ENCODE measurements around the gene TNC. TPM values are rescaled to one million over a fixed set of nuclear protein-coding genes. Genes with fewer than 3 reads are reported as not detected.

Gene TNC
- total and polyA plus RNA-seq, 8 donors = 3.5 to 265 (median 80.1) TPM

- no peaks in the 10 kb centered on the region for H3K27me3 ChIP-seq
- WGBS, 5 donors = 79 to 91% (median 87%) methylated on average over 3 of the region's 3 CpGs
- peaks cover 0 to 12% (median 0%) of the 10 kb centered on the region in 4 donors for H3K4me1 ChIP-seq
- TF ChIP-seq POLR2A (IDR thresholded peaks at IDR 0.05) (no peak), POLR2AphosphoS5 (IDR thresholded peaks at IDR 0.05) (no peak), CTCF (IDR thresholded peaks at IDR 0.05) (no peak), EP300 (IDR thresholded peaks at IDR 0.05) (no peak)
- no peaks in the 10 kb centered on the region for H3K36me3 ChIP-seq
- intact Hi-C loops (cut with DNase I; ENCODE audit: low total_unique reads) = loop anchor here (5.0 kb wide), 1 partner anchor 275 kb away; no protein-coding TSS in a partner anchor
- no peak overlapping the region for H3K27ac ChIP-seq
- H3K9me3 ChIP-seq = no peaks in the 10 kb centered on the region
- no peak overlapping the region for H3K4me3 ChIP-seq
- no peak for DNase-seq
These were observed 105.5 kb downstream of the TNC start for GRCh38 chr9:115012486-115012885.

- Histone ChIP-seq H3K4me1 (peaks cover 0 to 12% (median 0%) of the 10 kb centered on the region in 4 donors), H3K4me3 (no peak overlapping the region), H3K27me3 (no peaks in the 10 kb centered on the region), H3K27ac (no peak overlapping the region), H3K36me3 (no peaks in the 10 kb centered on the region), H3K9me3 (no peaks in the 10 kb centered on the region)
- DNase-seq = no peak
- 60 to 67% (median 63%) methylated on average over 3 of the region's 3 CpGs for WGBS, 5 donors
- TF ChIP-seq POLR2AphosphoS5 (IDR thresholded peaks at IDR 0.05) = no peak
- no peak for TF ChIP-seq EP300 (IDR thresholded peaks at IDR 0.05)
- TF ChIP-seq CTCF (IDR thresholded peaks at IDR 0.05) = no peak
- no peak for TF ChIP-seq POLR2A (IDR thresholded peaks at IDR 0.05)
- intact Hi-C loops (cut with DNase I; ENCODE audit: low total_unique reads) = loop anchor here (5.0 kb wide), 1 partner anchor 274 kb away; no protein-coding TSS in a partner anchor
These were observed 107.1 kb downstream of the TNC start for GRCh38 chr9:115010874-115011273.

GRCh38 chr9:115008536-115009270, 109.3 kb downstream of the TNC start:
- H3K9me3 ChIP-seq = no peaks in the 10 kb centered on the region
- no peak overlapping the region for H3K4me3 ChIP-seq
- no peaks in the 10 kb centered on the region for H3K36me3 ChIP-seq
- no peaks in the 10 kb centered on the region for H3K4me1 ChIP-seq
- no peak overlapping the region for H3K27ac ChIP-seq
- no peak for TF ChIP-seq CTCF (IDR thresholded peaks at IDR 0.05)
- TF ChIP-seq POLR2AphosphoS5 (IDR thresholded peaks at IDR 0.05) = no peak
- TF ChIP-seq EP300 (IDR thresholded peaks at IDR 0.05) = no peak
- TF ChIP-seq POLR2A (IDR thresholded peaks at IDR 0.05) = no peak
- no peak for DNase-seq
- intact Hi-C loops (cut with DNase I; ENCODE audit: low total_unique reads) = loop anchor here (10.0 kb wide), 1 partner anchor 94 kb away; no protein-coding TSS in a partner anchor
- 67 to 84% (median 80%) methylated on average over 7 of the region's 7 CpGs for WGBS, 5 donors
- no peaks in the 10 kb centered on the region for H3K27me3 ChIP-seq

GRCh38 chr9:115006660-115007059, 111.3 kb downstream of the TNC start:
- WGBS, 5 donors = 77 to 95% (median 91%) methylated on average over 3 of the region's 3 CpGs
- Histone ChIP-seq H3K27ac (no peak overlapping the region), H3K4me3 (no peak overlapping the region), H3K9me3 (no peaks in the 10 kb centered on the region), H3K36me3 (no peaks in the 10 kb centered on the region), H3K27me3 (no peaks in the 10 kb centered on the region), H3K4me1 (no peaks in the 10 kb centered on the region)
- TF ChIP-seq EP300 (IDR thresholded peaks at IDR 0.05) = no peak
- TF ChIP-seq POLR2A (IDR thresholded peaks at IDR 0.05) = no peak
- TF ChIP-seq POLR2AphosphoS5 (IDR thresholded peaks at IDR 0.05) = no peak
- TF ChIP-seq CTCF (IDR thresholded peaks at IDR 0.05) = no peak
- no peak for DNase-seq
- intact Hi-C loops (cut with DNase I; ENCODE audit: low total_unique reads) = loop anchor here (10.0 kb wide), 1 partner anchor 92 kb away; no protein-coding TSS in a partner anchor

Measured in stomach (tissue), 9 donors.